HepG2 (cell line): ENCODE results near the gene FKBP8. TPM values are rescaled to one million over a fixed set of nuclear protein-coding genes. Genes with fewer than 3 reads are reported as not detected.

Experiments
- HOXA7 ChIP-seq: sonication (generic); formaldehyde crosslinking; IDR thresholded peaks from 2 replicates; pipeline ENCODE4 v1.8.1; 2022; ENCODE audit warnings: mild to moderate bottlenecking, missing genetic modification reagents, moderate library complexity
- IKZF5 ChIP-seq: IDR thresholded peaks from 2 replicates; pipeline ENCODE4 v1.6.1; 2018; ENCODE audit warnings: missing genetic modification reagents, mild to moderate bottlenecking, missing compliant biosample characterization
- JDP2 ChIP-seq: sonication (generic); formaldehyde crosslinking; IDR thresholded peaks from 2 replicates; pipeline ENCODE4 v1.8.1; 2022; ENCODE audit warnings: missing genetic modification reagents, borderline replicate concordance
- NFATC3 ChIP-seq: sonication (generic); formaldehyde crosslinking; IDR thresholded peaks from 2 replicates; pipeline ENCODE4 v1.5.1; 2020; ENCODE audit warnings: mild to moderate bottlenecking, missing genetic modification reagents
- RELA ChIP-seq: sonication (generic); formaldehyde crosslinking; IDR thresholded peaks from 2 replicates; pipeline ENCODE4 v1.4.0; 2020; ENCODE audit warnings: missing genetic modification reagents
- SAP130 ChIP-seq: IDR thresholded peaks from 2 replicates; pipeline ENCODE4 v1.6.1; 2016; ENCODE audit warnings: low read depth
- SMC3 ChIP-seq: IDR thresholded peaks from 2 replicates; pipeline ENCODE4 v1.6.1; 2011; ENCODE audit warnings: low read length, improper control_type of control experiment
- ZBTB40 ChIP-seq, 2 experiments: fragments of 450-650 bp in 1 of 2; sonication (generic) in 1 of 2; formaldehyde crosslinking in 1 of 2; IDR thresholded peaks; 2 replicates each; pipeline versions ENCODE4 v1.6.1 to v1.8.0; 2016 to 2022; ENCODE audit warnings: antibody characterized with exemption in 1 of 2, mild to moderate bottlenecking in 1 of 2, missing genetic modification reagents in 1 of 2
- ZFP90 ChIP-seq: sonication (generic); formaldehyde crosslinking; IDR thresholded peaks from 2 replicates; pipeline ENCODE4 v1.8.0; 2022; ENCODE audit warnings: missing genetic modification reagents, mild to moderate bottlenecking, inconsistent platforms, borderline replicate concordance
- ZNF30 ChIP-seq: sonication (generic); formaldehyde crosslinking; IDR thresholded peaks from 2 replicates; pipeline ENCODE4 v1.5.0; 2020; ENCODE audit warnings: mild to moderate bottlenecking, missing genetic modification reagents
- ZNF501 ChIP-seq: sonication (generic); formaldehyde crosslinking; IDR thresholded peaks from 2 replicates; pipeline ENCODE4 v1.5.1; 2020; ENCODE audit warnings: mild to moderate bottlenecking, moderate library complexity, missing genetic modification reagents
- ZNF7 ChIP-seq: IDR thresholded peaks from 2 replicates; pipeline ENCODE4 v1.6.1; 2016; ENCODE audit warnings: missing biosample characterization, missing genetic modification reagents
- ZNF770 ChIP-seq: sonication (generic); formaldehyde crosslinking; IDR thresholded peaks from 2 replicates; pipeline ENCODE4 v1.5.0; 2020; ENCODE audit warnings: mild to moderate bottlenecking, missing genetic modification reagents
- polyA plus RNA-seq, 8 experiments: library from polyadenylated mRNA; depleted of rRNA in 3 of 8; stranded (reverse) in 7 of 8; unstranded in 1 of 8; fragments of >200 nt; fragmentation: Illumina TruSeq in 4 of 8; extraction: Trizol in 4 of 8; gene quantifications; 2 replicates each; pipeline versions ENCODE4 v1.2.1 to v1.2.3, GENCODE V29; 2011 to 2016; ENCODE audit warnings: low read depth in 4 of 8, missing spikeins in 1 of 8, mixed read lengths in 1 of 8; ENCODE audit not compliant: insufficient read depth in 1 of 8
- total RNA-seq, 5 experiments: library from RNA; depleted of rRNA; stranded (reverse); fragments of >200 nt; fragmentation: Illumina TruSeq; extraction: Trizol; gene quantifications; 2 replicates each; pipeline ENCODE4 v1.2.3, GENCODE V29; 2016; ENCODE audit warnings: low read depth in 1 of 5

FKBP8 gene
- total and polyA plus RNA-seq, 2 of the 13 experiments (the other 11 are each of a cell fraction or from before 2014, with no cell fraction given): 81.7 to 93.9 TPM

DNA sequence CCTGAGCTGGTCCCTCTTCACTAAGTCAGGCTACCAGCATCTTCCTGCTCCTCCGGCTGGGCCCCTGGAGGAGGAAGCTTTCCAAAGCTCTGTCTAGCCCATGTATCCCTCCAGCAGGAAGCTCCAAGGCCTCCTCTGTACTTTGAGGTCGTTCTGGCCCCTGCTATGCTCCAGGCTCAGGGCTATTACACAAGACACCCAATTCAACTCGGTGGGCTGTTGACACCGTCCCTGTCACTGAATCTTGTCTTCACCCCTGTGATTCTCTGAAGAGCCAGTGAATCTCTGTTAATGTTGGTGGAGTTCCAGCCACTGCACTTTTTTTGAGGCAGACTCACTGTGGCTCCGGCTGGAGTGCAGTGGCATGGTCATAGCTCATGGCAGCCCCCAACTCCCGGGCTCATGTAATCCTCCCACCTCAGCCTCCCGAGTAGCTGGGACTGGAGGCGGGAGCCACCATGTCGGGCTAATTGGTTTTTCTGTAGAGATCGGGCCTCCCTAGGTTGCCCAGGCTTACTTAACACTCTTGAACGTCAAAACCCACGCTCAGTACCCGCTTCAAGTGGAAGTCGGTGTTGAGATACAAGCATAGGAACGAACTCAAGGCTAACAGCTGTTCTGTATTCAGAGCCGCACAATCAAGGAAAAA lies 44.7 kb upstream of the FKBP8 start (continued):
- TF ChIP-seq JDP2 (no peak), ZNF501 (CRISPR knock-in tag) (peak; percentile 13; the same call in 1 of the 2 replicates), ZNF770 (CRISPR knock-in tag) (peak; percentile 46; the same call in 1 of the 2 replicates), ZFP90 (CRISPR knock-in tag) (0 out of 2 replicates have a peak, but pooled peaks have one; percentile 1), ZBTB40 (IDR thresholded peaks at IDR 0.05) (no peak), ZBTB40 (CRISPR knock-in tag; IDR thresholded peaks at IDR 0.05) (no peak), HOXA7 (CRISPR knock-in tag) (peak; percentile 61; the same call in 1 of the 2 replicates), IKZF5 (CRISPR knock-in tag) (no peak), SMC3 (no peak), ZNF30 (CRISPR knock-in tag) (no peak), ZNF7 (no peak), RELA (CRISPR knock-in tag) (no peak), NFATC3 (CRISPR knock-in tag) (no peak), SAP130 (CRISPR knock-in tag) (peak; percentile 50; the same call in 1 of the 2 replicates)
